DOHH2 (cell line): Measurements from ENCODE around the gene CAMKK1.

Source experiments
- CTCF ChIP-seq: fragments of 200-600 bp; sonication (generic); IDR thresholded peaks from one replicate; pipeline ENCODE4 v1.5.1; 2014; ENCODE audit warnings: antibody characterized with exemption, mild to moderate bottlenecking, low read depth, low read length; ENCODE audit not compliant: poor library complexity, severe bottlenecking
- EZH2phosphoT487 ChIP-seq: fragments of 200-600 bp; sonication (generic); IDR thresholded peaks from 2 replicates; pipeline ENCODE4 v1.6.1; 2017; ENCODE audit warnings: borderline replicate concordance, mild to moderate bottlenecking, antibody characterized with exemption, low read length, moderate library complexity, mixed read lengths

GRCh38 chr17:3861761-3862681, 30.8 kb downstream of the CAMKK1 start:
- TF ChIP-seq CTCF (no peak), EZH2phosphoT487 (no peak)
